SK-N-MC (cell line): ENCODE measurements around the gene TMEM252.

Source experiments
- EZH2 ChIP-seq: fragments of 200-600 bp; sonication (generic); IDR thresholded peaks from one replicate; pipeline ENCODE4 v1.6.1; 2017; ENCODE audit warnings: antibody characterized with exemption
- POLR2AphosphoS5 ChIP-seq: IDR thresholded peaks from 2 replicates; pipeline ENCODE4 v1.6.1; 2012; ENCODE audit warnings: mild to moderate bottlenecking, low read depth, low read length, borderline replicate concordance

DNA sequence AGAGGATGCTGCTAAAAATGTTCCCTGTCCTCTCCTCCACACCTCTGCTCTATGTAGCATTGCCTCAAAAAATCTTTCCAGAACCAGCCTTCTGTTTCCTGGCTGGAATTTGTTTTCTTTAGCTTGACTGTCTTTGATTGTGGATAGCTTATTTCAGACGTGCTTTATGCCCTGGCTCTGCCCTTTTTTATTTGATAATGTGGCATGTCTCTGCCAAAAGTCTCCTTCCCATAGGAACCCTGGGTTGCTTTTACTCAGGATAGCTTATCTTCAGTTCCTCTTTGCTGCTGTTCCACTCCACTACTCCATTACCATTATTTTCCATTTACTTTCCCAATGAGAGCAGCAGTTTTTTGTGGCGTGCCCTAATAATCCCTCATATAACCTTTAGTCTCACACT lies 885 bp upstream of the TMEM252 start:
- TF ChIP-seq EZH2 (no peak), POLR2AphosphoS5 (no peak)
